Measurements from ENCODE around the gene YTHDF1.

Gene YTHDF1

DNA sequence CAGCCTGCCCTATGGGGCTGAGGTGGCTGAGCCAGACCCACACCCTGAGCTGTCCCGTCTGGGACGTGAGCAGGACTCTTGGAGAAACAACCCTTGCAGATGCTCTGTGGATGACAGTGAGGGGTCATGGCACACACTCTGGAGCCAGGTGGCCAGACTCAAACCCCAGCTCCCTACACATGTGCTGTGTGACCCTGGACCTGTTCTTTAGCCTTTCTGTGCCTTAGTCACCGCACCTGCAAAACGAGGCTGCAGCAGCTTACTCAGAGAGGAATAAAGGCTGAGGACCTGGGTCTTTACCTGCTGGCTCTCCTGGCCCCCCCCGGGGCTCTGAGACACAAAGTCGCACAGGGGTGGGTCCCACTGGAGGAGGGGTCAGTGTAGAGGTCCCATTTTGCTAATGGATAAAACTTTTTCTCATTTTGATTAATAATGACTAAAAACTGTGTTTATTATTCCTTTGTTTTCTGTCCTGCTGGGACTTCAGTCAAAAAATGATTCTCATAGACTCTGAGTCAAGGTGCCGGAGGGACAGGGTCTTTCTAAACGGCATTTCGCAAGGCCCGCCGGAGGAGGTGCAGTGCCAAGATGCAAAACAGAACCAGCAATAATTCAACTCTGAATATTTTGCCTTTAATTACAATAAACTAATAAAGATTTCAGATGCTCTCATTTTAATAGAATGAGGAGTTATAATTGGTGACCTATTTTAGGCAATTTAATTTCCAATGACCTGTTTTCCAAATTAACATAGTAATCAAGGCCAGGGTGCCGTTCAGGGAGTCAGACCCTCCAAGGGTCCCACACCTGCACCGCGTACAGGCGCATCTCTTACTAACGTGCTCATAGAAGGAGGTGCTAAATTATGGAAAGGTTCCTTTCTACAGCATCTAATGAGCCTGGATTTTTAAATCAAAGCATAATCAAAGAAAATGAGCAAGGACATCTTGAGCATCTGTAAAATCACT lies 62.4 kb downstream of the YTHDF1 start:
- TF ChIP-seq GATA3 (IDR thresholded peaks at IDR 0.05; ENCODE audit: low read depth, low read length): no peak
- TF ChIP-seq GATA2 (IDR thresholded peaks at IDR 0.05; ENCODE audit: low read depth, low read length): no peak

DNA sequence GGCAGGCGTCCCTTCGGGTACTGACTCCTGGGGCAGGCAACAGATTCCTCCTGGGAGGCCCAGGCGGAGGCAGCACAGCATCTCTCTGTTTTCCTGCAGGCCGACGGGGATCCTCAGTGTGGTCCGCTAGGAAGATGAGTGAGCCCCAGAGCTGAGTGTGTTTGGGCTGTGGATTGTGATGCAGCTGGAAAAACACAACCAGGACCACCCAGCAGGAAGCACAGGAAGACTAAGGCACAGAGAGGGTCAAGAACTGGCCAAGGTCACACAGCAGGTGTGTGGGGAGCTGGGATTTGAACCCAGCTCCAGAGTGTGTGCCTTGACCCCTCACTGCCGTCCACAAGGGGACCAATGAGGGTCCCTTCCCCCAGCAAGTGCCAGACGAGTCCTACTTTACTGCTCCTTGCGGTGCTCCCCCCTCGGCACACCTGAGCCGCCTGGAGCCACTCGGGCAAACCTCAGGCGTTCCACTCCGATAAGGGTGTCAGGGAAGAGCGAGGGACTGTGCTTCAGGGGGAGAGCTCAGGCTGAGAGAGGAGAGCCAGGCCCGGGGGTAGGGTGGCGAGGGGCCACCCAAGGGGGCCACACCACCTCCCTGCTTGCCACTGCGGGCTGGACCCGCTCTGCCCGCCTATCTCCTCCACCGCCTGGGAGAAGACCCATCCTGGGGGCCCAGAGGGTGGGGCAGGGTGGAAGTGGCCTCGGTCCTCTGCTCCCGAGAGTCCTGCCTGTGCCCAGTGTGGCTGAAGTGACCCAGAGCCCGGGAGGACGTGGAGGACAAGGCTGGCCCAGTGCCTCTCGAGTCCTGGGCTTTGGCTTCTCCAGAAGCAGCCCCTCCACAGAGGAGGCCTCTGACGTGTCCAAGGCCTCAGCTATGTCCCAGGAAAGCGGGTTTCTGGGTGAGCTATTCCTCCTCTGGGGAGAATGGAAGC lies 63.3 kb downstream of the YTHDF1 start:
- TF ChIP-seq GATA2 (IDR thresholded peaks at IDR 0.05; ENCODE audit: low read depth, low read length) (no peak), GATA3 (IDR thresholded peaks at IDR 0.05; ENCODE audit: low read depth, low read length) (no peak)

DNA sequence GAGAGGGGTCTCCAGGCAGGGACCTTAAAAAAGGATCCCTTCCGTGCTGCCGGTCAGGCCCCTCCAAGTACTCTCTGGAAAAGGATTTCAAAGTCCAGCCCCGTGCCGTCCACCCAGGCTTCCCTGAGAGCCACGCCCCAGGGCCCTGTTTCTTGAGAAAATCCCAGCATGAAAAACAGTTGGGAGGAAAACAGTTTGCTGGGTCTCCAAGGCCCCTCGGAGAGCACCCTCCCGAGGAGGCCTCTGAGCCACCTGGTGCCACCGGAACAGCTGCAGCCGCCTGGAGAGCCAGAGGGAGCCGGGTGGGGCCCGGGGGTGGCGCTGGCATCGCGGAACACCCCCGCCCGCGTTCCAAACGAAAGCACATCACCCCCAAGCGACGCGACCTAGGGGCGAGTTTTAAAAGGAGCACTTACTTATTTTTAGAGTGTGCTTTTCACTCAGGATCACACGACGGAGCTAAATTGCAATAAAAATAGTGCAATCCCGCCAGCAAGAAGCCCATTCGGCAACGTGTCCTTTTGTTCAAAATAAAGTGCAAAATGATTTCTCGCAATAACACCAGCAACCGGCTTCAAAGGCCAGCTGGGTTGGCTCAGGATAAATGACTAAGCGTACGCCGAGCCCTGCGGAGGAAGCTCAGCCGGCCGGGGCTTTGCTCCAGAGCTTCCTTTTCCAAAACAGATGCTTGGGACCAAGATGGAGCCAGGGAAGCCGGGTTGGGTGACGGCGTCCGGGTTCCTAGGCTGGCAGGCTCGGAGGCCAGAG lies 64.2 kb downstream of the YTHDF1 start:
- TF ChIP-seq GATA3 (IDR thresholded peaks at IDR 0.05; ENCODE audit: low read depth, low read length) (no peak), GATA2 (IDR thresholded peaks at IDR 0.05; ENCODE audit: low read depth, low read length) (no peak)

DNA sequence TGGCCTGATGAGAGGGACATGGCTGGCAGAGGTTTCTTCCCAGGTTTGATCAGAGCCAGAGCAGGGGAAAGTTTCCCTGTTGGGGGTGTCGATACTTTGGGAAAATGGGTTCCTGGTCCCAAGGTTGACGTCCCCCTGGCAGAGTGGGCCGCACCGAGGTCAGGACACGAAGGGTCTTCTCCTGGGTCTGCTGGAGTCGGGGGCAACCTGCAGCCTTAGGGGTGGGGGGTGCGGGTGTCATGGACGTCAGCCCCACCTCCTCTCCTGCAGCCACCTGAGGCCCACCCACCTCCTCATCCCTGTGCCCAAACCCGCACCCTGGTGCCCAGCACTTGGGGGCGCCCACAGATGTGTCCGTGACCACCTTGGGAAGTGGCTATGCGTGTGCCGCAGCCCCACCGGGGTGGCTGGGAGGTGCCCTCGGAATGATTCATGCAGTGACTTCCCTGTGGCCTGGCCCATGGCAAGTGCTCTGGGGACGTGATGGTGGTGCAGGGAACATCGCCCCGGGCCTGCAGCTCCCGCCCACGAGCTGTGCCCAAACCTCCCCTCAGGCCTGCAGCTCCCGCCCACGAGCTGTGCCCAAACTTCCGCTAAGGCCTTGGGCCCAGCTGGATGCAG lies 64.9 kb downstream of the YTHDF1 start:
- no peak for TF ChIP-seq GATA3 (IDR thresholded peaks at IDR 0.05; ENCODE audit: low read depth, low read length)
- no peak for TF ChIP-seq GATA2 (IDR thresholded peaks at IDR 0.05; ENCODE audit: low read depth, low read length)

GRCh38 chr20:63150391-63150898 lies 65.5 kb downstream of the YTHDF1 start:
- TF ChIP-seq GATA3 (IDR thresholded peaks at IDR 0.05; ENCODE audit: low read depth, low read length) (no peak), GATA2 (IDR thresholded peaks at IDR 0.05; ENCODE audit: low read depth, low read length) (no peak)

GRCh38 chr20:63149531-63150192 lies 66.3 kb downstream of the YTHDF1 start:
- TF ChIP-seq GATA2 (IDR thresholded peaks at IDR 0.05; ENCODE audit: low read depth, low read length) (no peak), GATA3 (IDR thresholded peaks at IDR 0.05; ENCODE audit: low read depth, low read length) (no peak)

DNA sequence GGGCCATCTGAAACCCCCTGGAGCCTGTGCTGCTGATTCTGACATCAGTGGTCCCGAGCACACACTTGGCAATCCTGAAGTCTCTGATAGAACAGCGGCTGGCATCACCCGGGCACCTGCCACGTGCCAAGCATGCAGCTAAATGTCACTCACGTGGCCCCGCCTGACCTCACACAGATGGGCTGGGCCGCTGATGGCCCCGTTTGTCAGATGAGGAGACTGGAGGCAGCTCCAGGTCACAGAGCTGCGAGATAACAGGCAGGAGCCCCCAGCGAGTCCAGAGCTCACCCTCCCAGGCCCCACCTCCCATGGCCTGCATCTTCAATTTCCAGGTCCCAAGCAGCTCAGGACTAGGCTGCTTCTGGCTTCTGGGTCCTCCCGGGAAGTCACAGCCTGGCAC lies 67.2 kb downstream of the YTHDF1 start:
- TF ChIP-seq GATA3 (IDR thresholded peaks at IDR 0.05; ENCODE audit: low read depth, low read length) (no peak), GATA2 (IDR thresholded peaks at IDR 0.05; ENCODE audit: low read depth, low read length) (no peak)

GRCh38 chr20:63147532-63147931 lies 68.4 kb downstream of the YTHDF1 start:
- no peak for TF ChIP-seq GATA2 (IDR thresholded peaks at IDR 0.05; ENCODE audit: low read depth, low read length)
- TF ChIP-seq GATA3 (IDR thresholded peaks at IDR 0.05; ENCODE audit: low read depth, low read length): no peak
